Large intestine (tissue), 3 donors: Measurements from ENCODE around the gene CNTN5. TPM values are rescaled to one million over a fixed set of nuclear protein-coding genes. Genes with fewer than 3 reads are reported as not detected.

Experiments used
- DNase-seq, 2 donors: peaks; one replicate each; pipeline versions ENCODE4 v3.0.0 to v3.0.0-alpha.2; 2013
- H3K27ac ChIP-seq: one replicate; pipeline ENCODE4 v1.5.1; 2013; ENCODE audit warnings: low read length
- H3K27me3 ChIP-seq: 2 replicates; pipeline ENCODE4 v1.6.1; 2013; ENCODE audit warnings: low read length; ENCODE audit not compliant: control insufficient read depth, insufficient read depth
- H3K36me3 ChIP-seq: 2 replicates; pipeline ENCODE4 v1.6.1; 2013; ENCODE audit warnings: low read length; ENCODE audit not compliant: control insufficient read depth, insufficient read depth
- H3K4me1 ChIP-seq: one replicate; pipeline ENCODE4 v1.6.1; 2013; ENCODE audit warnings: low read length; ENCODE audit not compliant: control insufficient read depth, insufficient read depth
- H3K4me3 ChIP-seq: one replicate; pipeline ENCODE4 v1.5.1; 2013; ENCODE audit warnings: low read length
- H3K9me3 ChIP-seq: one replicate; pipeline ENCODE4 v1.6.1; 2013; ENCODE audit warnings: mild to moderate bottlenecking, low read depth, low read length, moderate library complexity; ENCODE audit not compliant: control insufficient read depth
- WGBS: methylation state at CpG from one replicate; pipeline ENCODE4 v1.1.5; 2013; ENCODE audit warnings: low lambda C conversion rate; ENCODE audit not compliant: insufficient coverage; 5-methylcytosine and 5-hydroxymethylcytosine counted together
- polyA plus RNA-seq: library from polyadenylated mRNA; unstranded; fragments of 120-200 nt; gene quantifications from one replicate; pipeline ENCODE4 v1.2.1, GENCODE V29; 2013

CNTN5 gene
- polyA plus RNA-seq, 1 donor: 0.70 TPM

GRCh38 chr11:100354736-100355135 lies 1334.0 kb downstream of the CNTN5 start:
- no peak overlapping the region for H3K4me3 ChIP-seq
- no peak for DNase-seq
- no peak overlapping the region for H3K27ac ChIP-seq
- no peaks in the 10 kb centered on the region for H3K9me3 ChIP-seq
- no peaks in the 10 kb centered on the region for H3K27me3 ChIP-seq
- no peaks in the 10 kb centered on the region for H3K4me1 ChIP-seq
- H3K36me3 ChIP-seq: no peaks in the 10 kb centered on the region

GRCh38 chr11:100356035-100356434 lies 1335.3 kb downstream of the CNTN5 start:
- no peaks in the 10 kb centered on the region for H3K9me3 ChIP-seq
- DNase-seq: no peak
- no peak overlapping the region for H3K27ac ChIP-seq
- H3K4me1 ChIP-seq: no peaks in the 10 kb centered on the region
- H3K4me3 ChIP-seq: no peak overlapping the region
- H3K36me3 ChIP-seq: no peaks in the 10 kb centered on the region
- H3K27me3 ChIP-seq: no peaks in the 10 kb centered on the region
- 79% methylated on average over 3 of the region's 4 CpGs for WGBS

GRCh38 chr11:100359281-100359680 lies 1338.5 kb downstream of the CNTN5 start:
- Histone ChIP-seq H3K36me3 (no peaks in the 10 kb centered on the region), H3K27me3 (no peaks in the 10 kb centered on the region), H3K4me1 (no peaks in the 10 kb centered on the region), H3K4me3 (no peak overlapping the region), H3K27ac (no peak overlapping the region), H3K9me3 (peaks cover 3% of the 10 kb centered on the region)
- 83% methylated on average over 1 of the region's 4 CpGs for WGBS
- DNase-seq: no peak

- no peak overlapping the region for H3K4me3 ChIP-seq
- H3K4me1 ChIP-seq: no peaks in the 10 kb centered on the region
- DNase-seq: no peak
- no peaks in the 10 kb centered on the region for H3K36me3 ChIP-seq
- H3K27ac ChIP-seq: no peak overlapping the region
- H3K27me3 ChIP-seq: no peaks in the 10 kb centered on the region
- H3K9me3 ChIP-seq: peaks cover 6% of the 10 kb centered on the region
Measured at GRCh38 chr11:100367892-100368291, 1347.1 kb downstream of the CNTN5 start.

GRCh38 chr11:100383357-100383865 lies 1362.7 kb downstream of the CNTN5 start:
- H3K27me3 ChIP-seq: no peaks in the 10 kb centered on the region
- no peaks in the 10 kb centered on the region for H3K36me3 ChIP-seq
- no peak overlapping the region for H3K4me3 ChIP-seq
- no peak for DNase-seq
- H3K27ac ChIP-seq: no peak overlapping the region
- 83% methylated on average over 1 of the region's 7 CpGs for WGBS
- no peaks in the 10 kb centered on the region for H3K4me1 ChIP-seq
- no peaks in the 10 kb centered on the region for H3K9me3 ChIP-seq

- DNase-seq: no peak
- no peaks in the 10 kb centered on the region for H3K9me3 ChIP-seq
- 60% methylated on average over 3 of the region's 3 CpGs for WGBS
- H3K36me3 ChIP-seq: no peaks in the 10 kb centered on the region
- H3K4me3 ChIP-seq: no peak overlapping the region
- H3K4me1 ChIP-seq: no peaks in the 10 kb centered on the region
- H3K27me3 ChIP-seq: no peaks in the 10 kb centered on the region
- no peak overlapping the region for H3K27ac ChIP-seq
Measured at GRCh38 chr11:100396266-100396665, 1375.5 kb downstream of the CNTN5 start.

GRCh38 chr11:100397401-100397800 lies 1376.7 kb downstream of the CNTN5 start:
- H3K27me3 ChIP-seq: no peaks in the 10 kb centered on the region
- no peak overlapping the region for H3K27ac ChIP-seq
- no peaks in the 10 kb centered on the region for H3K9me3 ChIP-seq
- DNase-seq: no peak
- H3K4me1 ChIP-seq: no peaks in the 10 kb centered on the region
- no peaks in the 10 kb centered on the region for H3K36me3 ChIP-seq
- no CpG with 5 or more reads among the region's 3 CpGs for WGBS
- no peak overlapping the region for H3K4me3 ChIP-seq

- H3K36me3 ChIP-seq: no peaks in the 10 kb centered on the region
- H3K4me1 ChIP-seq: no peaks in the 10 kb centered on the region
- no peak overlapping the region for H3K27ac ChIP-seq
- DNase-seq: no peak
- no peaks in the 10 kb centered on the region for H3K27me3 ChIP-seq
- H3K4me3 ChIP-seq: no peak overlapping the region
- WGBS: 21% methylated on average over 2 of the region's 2 CpGs
- no peaks in the 10 kb centered on the region for H3K9me3 ChIP-seq
Measured at GRCh38 chr11:100403816-100404215, 1383.1 kb downstream of the CNTN5 start.

GRCh38 chr11:100404907-100405306 lies 1384.2 kb downstream of the CNTN5 start:
- Histone ChIP-seq H3K27me3 (no peaks in the 10 kb centered on the region), H3K4me1 (no peaks in the 10 kb centered on the region), H3K27ac (no peak overlapping the region), H3K36me3 (no peaks in the 10 kb centered on the region), H3K4me3 (no peak overlapping the region), H3K9me3 (no peaks in the 10 kb centered on the region)
- WGBS: no CpG with 5 or more reads among the region's 10 CpGs
- DNase-seq: no peak
